Skeletal muscle cell (primary cell): Measurements from ENCODE around the gene WWOX.

Source experiments
- DNase-seq: peaks from one replicate; pipeline ENCODE4 v3.0.0-alpha.2; 2010; ENCODE audit warnings: low read depth
- H3K4me3 ChIP-seq: 2 replicates; pipeline ENCODE4 v1.5.1; 2011; ENCODE audit warnings: low read depth, mild to moderate bottlenecking, control low read depth, low read length, moderate library complexity

Gene WWOX

GRCh38 chr16:78310990-78311561 is 211.6 kb downstream of the WWOX start:
- H3K4me3 ChIP-seq = no peak overlapping the region
- DNase-seq = no peak

GRCh38 chr16:78311831-78312230 is 212.4 kb downstream of the WWOX start:
- no peak for DNase-seq
- no peak overlapping the region for H3K4me3 ChIP-seq

GRCh38 chr16:78317564-78318240 is 218.2 kb downstream of the WWOX start:
- no peak for DNase-seq
- H3K4me3 ChIP-seq = no peak overlapping the region

- no peak overlapping the region for H3K4me3 ChIP-seq
- DNase-seq = no peak
These were observed 222.3 kb downstream of the WWOX start for GRCh38 chr16:78321620-78322360.

GRCh38 chr16:78323315-78323714 is 223.9 kb downstream of the WWOX start:
- H3K4me3 ChIP-seq = no peak overlapping the region

GRCh38 chr16:78324649-78325285 is 225.3 kb downstream of the WWOX start:
- DNase-seq = no peak
- H3K4me3 ChIP-seq = no peak overlapping the region

More at GRCh38 chr16:78323315-78323714, 223.9 kb downstream of the WWOX start:
- no peak for DNase-seq

- DNase-seq = no peak
- H3K4me3 ChIP-seq = no peak overlapping the region
These were observed 226.3 kb downstream of the WWOX start for GRCh38 chr16:78325468-78326352.

- H3K4me3 ChIP-seq = no peak overlapping the region
- no peak for DNase-seq
These were observed 227.3 kb downstream of the WWOX start for GRCh38 chr16:78326731-78327130.

GRCh38 chr16:78331731-78332130 is 232.3 kb downstream of the WWOX start:
- no peak for DNase-seq
- H3K4me3 ChIP-seq = no peak overlapping the region

- no peak for DNase-seq
These were observed 234.4 kb downstream of the WWOX start for GRCh38 chr16:78333808-78334207.

GRCh38 chr16:78340590-78340989 is 241.1 kb downstream of the WWOX start:
- no peak overlapping the region for H3K4me3 ChIP-seq
- DNase-seq = no peak

More at GRCh38 chr16:78333808-78334207, 234.4 kb downstream of the WWOX start:
- H3K4me3 ChIP-seq = no peak overlapping the region

- H3K4me3 ChIP-seq = no peak overlapping the region
- no peak for DNase-seq
These were observed 248.6 kb downstream of the WWOX start for GRCh38 chr16:78348068-78348467.

- H3K4me3 ChIP-seq = no peak overlapping the region
- DNase-seq = no peak
These were observed 249.4 kb downstream of the WWOX start for GRCh38 chr16:78348886-78349285.

- no peak overlapping the region for H3K4me3 ChIP-seq
- no peak for DNase-seq
These were observed 252.7 kb downstream of the WWOX start for GRCh38 chr16:78352184-78352583.

GRCh38 chr16:78353640-78354275 is 254.3 kb downstream of the WWOX start:
- no peak overlapping the region for H3K4me3 ChIP-seq
- DNase-seq = no peak

GRCh38 chr16:78362524-78363135 is 263.2 kb downstream of the WWOX start:
- no peak overlapping the region for H3K4me3 ChIP-seq
- DNase-seq = no peak

GRCh38 chr16:78363843-78364555 is 264.5 kb downstream of the WWOX start:
- no peak for DNase-seq
- H3K4me3 ChIP-seq = no peak overlapping the region

GRCh38 chr16:78364556-78364880 is 265.1 kb downstream of the WWOX start:
- no peak overlapping the region for H3K4me3 ChIP-seq
- no peak for DNase-seq
